HG02610 (cell line): ENCODE measurements around the gene COL6A1.
"Not testable (repeated sequence)": the region's sequence is repeated elsewhere in the genome, so short reads cannot be mapped to it uniquely, and the experiment has no call there.

Experiments used
- ATAC-seq: cut with Tn5 transposase; IDR thresholded peaks from one replicate; pipeline ENCODE4 v1.9.1; 2021; ENCODE audit warnings: mild to moderate bottlenecking, moderate library complexity; ENCODE audit not compliant: unreplicated experiment

The COL6A1 gene

DNA sequence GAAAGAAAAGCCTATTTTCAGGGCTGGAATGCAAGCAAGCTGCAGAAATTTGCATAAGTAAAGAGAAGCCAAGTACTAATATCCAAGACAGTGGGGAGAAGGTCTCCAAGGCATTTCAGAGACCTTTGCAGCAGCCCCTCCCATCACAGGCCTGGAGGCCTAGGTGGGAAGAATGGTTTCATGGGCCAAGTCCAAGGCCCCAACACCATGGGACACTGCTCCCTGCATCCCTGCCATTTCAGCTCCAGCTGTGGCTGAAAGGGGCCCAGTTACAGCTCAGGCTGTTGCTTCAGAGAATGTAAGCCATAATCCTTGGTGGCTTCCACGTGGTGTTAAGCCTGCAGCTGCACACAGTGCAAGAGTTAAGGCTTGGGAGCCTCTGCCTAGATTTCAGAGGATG lies 16.9 kb upstream of the COL6A1 start:
- no peak for ATAC-seq

DNA sequence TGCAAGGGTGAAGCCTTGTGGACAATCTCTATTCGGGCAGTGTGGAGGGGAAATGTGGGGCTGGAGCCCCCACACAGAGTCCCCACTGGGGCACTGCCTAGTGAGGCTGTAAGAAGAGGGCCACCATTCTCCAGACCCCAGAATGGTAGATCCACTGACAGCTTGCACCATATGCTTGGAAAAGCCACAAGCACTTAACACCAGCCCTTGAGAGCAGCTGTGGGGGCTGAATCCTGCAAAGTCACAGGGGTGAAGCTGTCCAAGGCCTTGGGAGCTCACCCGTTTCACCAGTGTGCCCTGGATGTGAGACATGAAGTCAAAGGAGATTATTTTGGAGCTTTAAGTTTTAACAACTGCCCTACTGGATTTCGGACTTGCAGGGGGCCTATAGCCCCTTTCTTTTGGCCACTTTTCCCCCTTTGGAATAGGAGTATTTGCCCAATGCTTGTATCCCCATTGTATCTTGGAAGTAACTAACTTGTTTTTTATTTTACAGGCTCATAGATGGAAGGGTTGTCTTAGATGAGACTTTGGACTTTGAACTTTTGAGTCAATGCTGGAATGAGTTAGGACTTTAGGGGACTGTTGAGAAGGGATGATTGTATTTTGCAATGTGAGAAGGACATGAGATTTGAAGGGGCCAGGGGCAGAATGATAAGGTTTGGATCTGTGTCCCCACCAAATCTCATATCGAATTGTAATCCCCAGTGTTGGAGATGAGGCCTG lies 16.3 kb upstream of the COL6A1 start:
- ATAC-seq = no peak

DNA sequence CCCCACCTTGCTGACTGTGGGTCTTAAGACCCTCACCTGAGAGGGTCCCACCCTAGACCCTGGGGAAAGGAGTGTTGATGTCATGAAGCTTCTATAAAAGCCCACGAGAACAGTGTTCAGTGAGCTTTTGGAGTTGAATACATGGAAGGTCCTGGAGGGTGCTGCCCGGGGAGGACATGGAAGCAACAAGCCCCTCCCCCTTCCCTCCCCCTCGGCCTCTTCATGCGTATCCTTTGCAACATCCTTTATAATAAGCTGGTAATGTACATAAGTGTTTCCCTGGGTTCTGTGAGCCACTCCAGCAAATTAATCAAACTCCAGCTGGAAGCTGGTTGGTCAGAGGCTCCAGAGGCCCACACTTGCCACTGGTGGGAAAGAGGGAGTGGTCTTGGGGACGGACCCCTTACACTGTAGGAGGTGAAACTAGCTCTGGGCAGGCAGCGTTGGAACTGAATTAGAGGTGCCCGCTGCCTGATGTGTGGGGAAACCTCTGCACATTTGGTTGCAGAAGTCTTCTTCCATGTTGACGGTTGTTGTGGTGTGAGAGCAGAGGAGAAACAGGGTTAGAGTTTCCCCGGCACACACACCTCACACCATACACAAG lies 14.7 kb upstream of the COL6A1 start:
- no peak for ATAC-seq

DNA sequence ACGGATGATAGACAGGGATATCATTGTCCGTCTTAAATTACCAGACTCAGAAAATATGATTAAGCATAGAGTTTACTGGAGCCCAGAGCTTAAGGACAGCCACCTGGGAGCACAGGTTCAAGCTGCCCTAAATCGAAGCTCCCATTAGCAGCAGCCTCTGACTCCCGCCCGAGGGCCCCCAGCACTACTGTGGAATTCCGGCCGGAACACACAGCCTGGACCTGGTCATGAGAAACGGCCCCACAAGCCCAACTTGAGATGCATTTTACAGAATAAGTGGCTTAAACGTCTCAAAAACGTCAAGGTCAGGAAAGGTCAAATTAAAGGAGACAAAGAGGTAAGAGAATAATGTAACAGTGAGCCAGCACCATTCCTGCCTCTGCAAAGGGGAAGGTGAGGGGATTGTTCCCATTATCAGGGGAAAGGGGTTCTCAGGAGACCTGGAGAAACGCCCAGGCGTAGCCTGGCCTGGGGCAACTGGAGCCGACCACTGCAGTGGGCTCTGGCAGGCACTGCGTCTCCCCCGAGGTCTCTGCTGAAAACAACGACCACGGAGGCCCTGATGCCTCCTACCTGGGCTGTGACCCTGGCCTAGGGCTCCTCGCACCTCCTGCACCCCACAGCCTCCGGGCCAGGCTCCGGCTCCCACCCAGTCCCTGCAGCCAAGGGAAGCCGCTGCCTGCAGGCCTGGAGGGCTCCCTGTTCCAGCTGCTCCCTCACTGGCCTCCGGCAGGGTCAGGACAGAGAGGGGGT lies 11.5 kb upstream of the COL6A1 start:
- ATAC-seq = no peak

DNA sequence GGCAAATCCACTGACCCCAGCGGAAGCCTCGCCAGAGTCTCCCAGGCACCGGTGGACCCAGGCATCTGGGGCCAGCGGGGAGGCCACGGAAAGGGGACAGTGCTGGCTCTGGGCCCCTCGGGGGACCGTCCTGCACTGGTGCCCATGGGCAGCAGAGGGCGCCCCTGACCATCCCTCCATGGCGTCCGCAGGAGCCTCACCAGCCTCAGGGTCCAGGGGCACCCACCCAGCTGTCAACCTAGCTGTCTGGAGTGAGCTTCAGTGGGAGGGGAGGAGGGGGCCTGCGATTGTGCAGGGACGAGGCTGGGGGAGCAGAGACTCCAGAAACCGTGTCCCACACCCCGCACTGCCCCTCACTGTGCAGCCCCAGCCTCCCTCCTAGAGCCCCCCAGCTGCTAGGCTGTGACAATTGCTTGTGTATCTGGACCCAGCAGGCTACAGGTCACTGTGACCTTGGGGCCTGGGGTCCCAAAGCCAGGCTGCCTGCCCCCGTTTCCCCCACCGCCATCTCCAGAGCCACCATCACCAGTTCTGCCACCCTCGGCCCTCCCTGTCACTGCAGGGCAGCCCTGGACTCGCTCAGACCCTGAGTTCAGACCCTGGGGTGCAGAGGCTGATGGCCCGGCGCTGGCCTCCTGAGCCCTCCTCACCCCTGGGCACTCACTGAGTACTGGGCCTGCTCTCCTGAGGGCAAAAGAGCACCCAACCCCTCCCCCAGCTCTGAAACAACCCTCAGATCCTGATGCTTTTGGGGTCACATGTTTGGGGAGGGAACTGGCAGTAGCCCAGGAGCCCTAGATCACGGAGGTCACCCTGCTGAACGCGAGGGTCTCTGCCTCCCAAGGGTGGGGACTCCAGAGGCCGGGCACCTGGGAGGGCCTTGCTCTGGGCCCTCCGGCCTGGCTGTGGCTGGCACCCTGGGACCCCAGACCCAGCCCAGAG lies 10.6 kb upstream of the COL6A1 start:
- no peak for ATAC-seq

DNA sequence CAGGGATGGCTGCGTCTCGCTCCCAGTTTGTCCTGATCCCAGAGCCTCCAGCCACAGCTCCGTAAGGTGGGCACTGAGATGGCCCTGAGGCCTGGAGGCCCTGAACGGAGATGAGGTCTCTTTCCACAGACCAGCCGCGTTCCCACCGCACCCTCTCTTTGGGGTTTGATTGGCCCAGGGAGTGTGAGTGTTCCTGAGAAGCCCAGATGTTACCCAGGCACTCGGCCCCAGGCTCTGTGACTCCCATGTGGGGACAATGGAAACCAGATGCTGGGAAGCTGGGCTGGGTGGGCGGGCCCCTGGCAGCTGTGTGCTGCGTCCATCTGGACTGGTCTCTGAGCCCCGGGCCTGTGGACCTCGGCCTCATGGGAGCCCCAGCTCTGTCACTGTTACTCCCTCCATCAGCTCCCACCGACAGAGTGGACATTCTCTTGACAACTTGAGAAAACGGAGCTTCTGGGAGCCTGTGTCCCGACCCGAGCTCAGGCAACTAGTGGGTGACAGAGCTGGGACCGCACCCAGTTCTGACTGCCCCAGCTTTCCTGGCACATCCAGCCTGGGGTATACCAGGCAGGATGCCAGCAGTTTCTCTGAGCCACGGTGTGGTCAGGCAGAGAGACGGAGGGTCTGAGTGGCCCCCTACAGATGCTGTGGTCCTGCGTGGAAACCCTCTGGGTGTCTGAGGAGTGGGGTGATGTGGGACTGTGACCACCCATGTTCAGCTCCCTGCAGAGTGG lies 9.8 kb upstream of the COL6A1 start:
- ATAC-seq = no peak

DNA sequence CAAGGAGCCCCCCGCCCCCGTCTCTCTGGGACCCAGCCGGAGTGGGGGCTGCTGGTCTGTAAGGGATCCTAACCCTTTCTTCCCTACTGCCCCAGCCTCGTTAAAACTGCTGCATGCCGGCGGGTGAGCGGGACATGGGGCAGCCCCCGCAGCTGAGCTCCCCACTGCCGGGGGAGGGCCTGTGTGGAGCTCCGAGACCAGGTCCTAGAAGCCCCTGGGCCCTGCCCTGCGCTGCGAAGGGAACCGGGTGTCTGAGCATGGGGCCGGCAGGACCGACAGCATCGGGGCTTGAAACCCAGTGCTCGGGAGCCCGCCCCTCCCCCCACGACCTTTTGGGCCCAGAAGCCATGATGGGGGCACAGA lies 9.2 kb upstream of the COL6A1 start:
- ATAC-seq = no peak

DNA sequence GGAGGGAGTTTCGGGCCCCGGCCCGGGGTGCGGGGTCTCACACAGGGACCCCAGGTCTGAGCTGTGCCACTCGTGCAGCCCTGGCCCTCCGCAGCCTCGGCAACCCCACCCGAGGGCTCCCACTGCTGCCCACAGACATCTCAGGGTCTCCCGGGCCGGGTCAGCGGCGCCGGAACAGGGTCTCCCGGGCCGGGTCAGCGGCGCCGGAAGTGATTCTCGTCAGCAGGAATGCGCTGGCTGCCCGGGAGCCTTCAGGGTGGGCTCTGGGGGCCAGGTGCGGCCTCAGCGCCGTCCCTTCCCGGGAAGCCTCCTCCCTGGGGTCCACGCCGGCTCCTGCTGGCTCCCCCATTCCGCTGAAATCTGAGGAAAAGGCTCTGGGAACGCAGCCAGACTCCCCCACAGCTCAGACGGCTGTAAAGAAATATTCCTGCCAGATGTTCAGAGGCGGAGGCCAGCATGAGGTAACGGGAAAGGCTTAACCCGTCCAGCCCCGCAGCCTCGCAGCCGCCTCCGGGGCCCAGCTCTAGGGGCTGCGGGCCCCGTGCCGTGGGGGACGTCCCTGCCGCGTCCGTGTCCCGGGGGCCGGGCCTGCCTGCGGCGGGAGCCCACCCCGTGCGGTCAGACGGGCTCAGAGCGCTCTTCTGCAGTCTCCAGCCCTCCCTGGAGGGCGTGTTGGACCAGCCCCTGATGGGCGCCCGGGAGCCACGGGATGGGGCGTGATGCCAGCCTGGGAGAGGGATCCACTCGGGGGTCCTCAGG lies 8.7 kb upstream of the COL6A1 start:
- no peak for ATAC-seq

DNA sequence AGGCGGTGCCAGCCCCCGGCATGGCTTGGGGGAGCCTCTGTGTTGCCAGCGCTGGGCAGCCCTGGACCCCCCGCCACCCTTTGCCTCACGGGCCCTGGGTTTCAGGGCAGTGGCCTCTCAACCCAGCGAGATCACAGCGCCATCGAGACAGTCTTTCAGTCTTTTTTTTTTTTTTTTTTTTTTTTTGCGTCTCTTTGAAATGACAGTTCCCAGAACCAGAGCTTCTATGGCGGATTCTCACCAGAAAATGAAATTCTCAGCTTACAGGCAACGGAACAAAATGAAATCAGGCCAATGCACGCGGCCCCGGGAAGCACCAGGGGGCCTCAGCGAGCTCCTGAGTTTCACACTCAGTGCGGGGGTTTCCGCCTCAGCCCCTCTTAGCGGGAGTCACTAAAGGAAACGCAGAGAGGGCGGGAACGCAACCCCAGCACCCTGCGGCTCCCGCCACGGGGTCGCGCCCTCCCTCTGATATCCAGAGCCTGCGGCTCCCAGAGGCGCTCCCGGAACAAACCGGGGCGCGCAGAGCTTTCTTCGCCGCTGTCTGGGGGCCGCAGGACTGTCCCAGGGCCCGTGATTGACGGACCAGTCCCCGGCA lies 8.0 kb upstream of the COL6A1 start:
- ATAC-seq = no peak

DNA sequence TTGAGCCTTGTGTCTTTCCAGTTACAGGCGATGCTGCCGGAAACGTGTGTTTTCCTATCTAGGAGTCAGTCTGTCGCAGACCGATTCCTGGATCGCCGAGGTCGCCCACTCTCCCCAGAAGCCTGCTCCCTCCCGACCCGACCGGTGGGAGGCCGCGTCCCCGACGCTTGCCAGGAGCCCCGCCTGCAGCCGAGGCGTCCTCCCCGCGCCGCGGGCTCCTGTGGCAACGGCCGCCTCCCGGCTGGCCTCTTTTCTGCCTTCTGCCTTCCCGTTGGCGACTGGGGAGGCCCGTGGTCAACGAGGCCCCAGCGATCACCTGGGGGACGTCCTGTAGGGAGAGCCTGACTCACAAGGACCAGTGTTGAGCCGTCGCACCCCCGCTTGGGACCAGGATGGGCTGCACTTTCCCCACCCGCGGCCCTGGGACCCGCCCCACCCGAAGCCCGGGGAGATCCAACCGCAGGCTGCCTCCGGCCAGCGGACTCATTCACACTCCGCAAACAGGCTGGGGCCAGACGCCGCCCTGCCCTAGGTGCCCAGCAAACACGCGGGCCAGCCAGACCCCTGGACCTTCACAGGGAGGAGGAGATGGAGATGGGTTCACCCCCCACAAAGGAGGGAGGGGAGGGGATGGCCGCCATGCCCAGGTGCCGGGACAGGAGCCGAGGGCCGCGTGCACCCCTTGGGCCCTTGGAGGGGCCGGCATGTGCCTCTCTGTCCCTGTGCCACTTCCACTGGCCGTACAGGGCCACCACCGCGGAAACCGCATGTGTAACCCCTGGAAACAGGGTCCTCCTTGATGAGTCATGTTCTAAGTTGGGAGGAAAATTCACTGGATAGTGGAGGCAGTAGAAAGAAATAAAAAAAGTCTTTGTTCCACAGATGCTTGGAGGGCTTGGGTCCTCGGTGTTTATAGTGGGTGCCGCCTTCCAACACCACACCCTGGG lies 7.2 kb upstream of the COL6A1 start:
- no peak for ATAC-seq

DNA sequence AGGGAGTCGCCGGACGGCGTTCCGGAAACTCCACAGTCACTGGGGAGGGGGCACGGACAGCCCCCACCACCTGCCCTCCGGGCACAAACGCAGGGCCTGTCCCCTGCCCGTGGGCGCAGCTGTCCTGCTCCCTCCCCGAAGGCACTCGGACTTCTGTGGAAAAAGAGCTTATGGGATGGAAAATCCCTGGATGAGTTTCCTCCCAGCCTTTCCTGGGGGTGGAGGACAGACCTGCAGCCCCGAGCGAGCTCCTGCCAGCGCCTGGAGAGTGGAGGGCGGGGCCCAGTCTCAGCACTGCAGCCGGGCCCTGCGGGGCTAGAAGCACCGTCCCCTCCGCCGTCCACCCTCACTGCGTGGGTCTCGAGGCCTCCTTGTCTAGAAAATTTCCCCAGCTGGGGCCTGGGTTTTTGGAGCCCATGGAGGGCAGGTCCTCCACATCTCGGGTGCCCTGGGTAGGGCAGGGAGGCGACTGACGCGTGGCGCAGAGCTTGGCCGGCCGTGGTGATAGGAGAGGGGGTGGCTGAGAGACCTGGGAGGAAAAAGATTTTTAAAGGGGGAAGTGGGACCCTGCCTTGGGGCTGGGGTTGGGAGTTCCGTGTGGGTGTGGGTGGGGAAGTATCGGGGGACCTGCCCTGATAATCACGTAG lies 6.4 kb upstream of the COL6A1 start:
- no peak for ATAC-seq

DNA sequence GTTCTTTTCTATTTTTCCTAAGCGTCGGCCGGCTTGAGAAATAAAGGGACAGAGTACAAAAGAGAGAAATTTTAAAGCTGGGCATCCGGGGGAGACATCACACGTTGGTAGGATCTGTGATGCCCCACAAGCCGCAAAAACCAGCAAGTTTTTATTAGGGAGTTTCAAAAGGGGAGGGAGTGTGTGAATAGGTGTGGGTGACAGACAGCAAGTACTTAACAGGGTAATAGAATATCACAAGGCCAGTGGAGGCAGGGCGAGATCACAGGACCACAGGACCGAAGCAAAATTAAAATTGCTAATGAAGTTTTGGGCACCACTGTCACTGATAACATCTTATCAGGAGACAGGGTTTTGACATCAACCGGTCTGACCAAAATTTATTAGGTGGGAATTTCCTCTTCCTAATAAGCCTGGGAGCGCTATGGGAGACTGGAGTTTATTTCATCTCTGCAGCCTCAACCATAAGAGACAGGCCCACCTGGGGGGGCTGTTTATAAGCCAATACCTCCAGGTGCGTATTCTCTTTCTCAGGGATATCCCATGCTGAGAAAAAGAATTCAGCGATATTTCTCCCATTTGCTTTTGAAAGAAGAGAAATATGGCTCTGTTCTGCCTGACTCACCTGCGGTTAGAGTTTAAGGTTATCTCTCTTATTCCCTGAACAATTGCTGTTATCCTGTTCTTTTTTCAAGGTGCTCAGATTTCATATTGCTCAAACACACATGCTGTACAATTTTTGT lies 5.7 kb upstream of the COL6A1 start:
- ATAC-seq = not testable (repeated sequence)

DNA sequence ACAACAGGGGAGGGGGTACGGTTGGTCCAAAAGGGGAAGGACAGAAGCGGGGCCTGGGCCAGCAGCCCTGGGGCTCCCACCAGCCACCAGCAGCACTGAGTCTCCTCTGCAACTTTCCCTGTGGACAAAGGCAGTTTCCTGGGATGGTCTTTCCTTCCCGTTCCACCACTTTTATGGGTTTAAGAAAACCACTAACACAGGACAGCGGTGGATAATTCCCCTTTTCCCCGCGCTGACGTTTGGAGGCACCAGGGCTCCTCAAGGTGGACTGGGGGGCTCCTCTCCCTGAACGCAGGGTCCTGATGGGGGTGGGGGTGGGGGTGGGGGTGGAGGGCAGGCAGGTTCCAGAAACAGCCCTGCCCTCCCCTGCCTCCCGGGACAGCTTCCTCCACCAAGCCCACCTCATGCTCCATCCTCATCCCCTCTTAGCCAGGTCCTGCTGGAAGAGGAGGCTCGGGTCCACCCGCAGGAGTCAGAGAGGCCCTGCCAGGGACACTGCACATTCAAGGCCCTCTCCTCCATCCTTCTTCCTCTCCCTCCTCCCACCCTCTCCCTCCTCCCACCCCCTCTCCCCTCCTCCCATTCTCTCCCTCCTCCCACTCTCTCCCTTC lies 4.8 kb upstream of the COL6A1 start:
- no peak for ATAC-seq

DNA sequence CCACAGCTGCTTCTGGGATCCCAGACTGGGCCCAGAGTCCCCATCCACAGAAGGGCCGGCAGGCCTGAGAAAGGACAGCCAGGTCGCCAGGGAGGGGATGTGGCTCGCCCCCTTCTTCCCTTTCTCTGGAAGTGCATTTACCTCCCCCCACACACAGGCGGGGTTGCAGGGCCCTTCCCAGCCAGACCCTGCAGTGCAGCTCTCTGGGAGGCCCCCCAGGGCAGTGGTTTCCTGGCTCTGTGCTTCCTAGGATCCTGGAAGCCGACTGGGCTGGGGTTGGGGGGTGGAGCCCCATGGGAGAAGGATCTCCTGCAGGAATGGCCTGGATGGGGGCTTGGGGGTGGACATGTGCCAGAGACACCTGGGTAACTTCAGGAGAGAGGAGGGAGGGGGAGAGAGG lies 4.2 kb upstream of the COL6A1 start:
- ATAC-seq = no peak

DNA sequence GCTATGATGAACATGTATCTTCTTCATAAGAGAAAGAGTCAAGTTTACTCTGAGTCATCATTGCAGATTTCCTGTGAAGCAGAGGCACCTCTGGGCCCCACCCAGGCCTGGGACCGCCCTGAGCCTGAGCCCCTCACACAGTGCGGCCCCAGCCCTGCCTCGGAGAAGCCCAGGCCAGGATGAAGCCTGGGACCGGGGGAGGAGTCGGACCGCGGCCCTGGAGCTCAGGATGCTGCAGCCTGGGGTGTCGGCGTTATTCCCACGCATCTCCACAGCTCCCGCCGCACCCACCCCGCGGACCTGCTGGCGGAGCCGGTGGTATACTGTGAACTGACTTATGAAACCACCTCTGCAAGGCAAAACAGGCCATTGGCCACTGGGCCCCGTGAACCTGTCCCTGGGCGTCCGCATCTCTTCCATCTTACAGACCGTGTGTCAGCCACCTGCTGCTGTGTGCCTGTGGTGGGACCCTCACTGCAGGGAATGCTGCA lies 2.4 kb upstream of the COL6A1 start:
- ATAC-seq = no peak

DNA sequence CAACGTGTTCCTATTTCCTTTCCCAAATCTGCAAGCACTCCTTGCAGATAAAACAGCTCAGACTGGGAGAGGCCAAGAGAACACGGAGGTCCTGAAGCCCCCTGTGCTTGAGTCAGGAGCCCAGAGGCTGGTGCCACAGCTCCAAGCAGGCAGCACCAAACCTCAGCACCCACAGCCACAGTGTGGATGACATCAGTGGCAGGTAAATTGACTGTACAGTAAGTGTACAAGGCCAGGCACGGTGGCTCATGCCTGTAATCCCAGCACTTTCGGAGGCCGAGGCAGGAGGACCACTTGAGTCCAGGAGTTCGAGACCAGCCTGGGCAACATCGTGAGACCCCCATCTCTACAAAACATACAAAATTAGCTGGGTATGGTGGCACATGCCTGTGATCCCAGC lies 1.9 kb upstream of the COL6A1 start:
- no peak for ATAC-seq
